Upper lobe of left lung (tissue), 4 donors: ENCODE data around the gene PEBP1.

Experiments used
- EP300 ChIP-seq, 4 donors: sonication (generic); formaldehyde crosslinking; IDR thresholded peaks; one replicate each; pipeline ENCODE4 v1.5.1; 2017; ENCODE audit warnings: antibody characterized with exemption in 4 of 4, control low read depth in 2 of 4
- POLR2A ChIP-seq, 4 donors: fragments of 450-650 bp; IDR thresholded peaks; one replicate each; pipeline ENCODE4 v1.5.1; 2016 to 2017; ENCODE audit warnings: antibody characterized with exemption in 4 of 4, mild to moderate bottlenecking in 2 of 4
- POLR2AphosphoS5 ChIP-seq, 2 donors: sonication (generic); formaldehyde crosslinking; IDR thresholded peaks; one replicate each; pipeline ENCODE4 v1.5.1; 2017; ENCODE audit warnings: antibody characterized with exemption in 2 of 2
- TF ChIP-seq, protein P1 (sequence below), 6 experiments: fragments of 450-650 bp in 4 of 6; fragments of 200-600 bp in 2 of 6; sonication (generic) in 2 of 6; IDR thresholded peaks; one replicate each; pipeline ENCODE4 v1.5.1; 2016 to 2019; ENCODE audit warnings: antibody characterized with exemption in 6 of 6

DNA sequence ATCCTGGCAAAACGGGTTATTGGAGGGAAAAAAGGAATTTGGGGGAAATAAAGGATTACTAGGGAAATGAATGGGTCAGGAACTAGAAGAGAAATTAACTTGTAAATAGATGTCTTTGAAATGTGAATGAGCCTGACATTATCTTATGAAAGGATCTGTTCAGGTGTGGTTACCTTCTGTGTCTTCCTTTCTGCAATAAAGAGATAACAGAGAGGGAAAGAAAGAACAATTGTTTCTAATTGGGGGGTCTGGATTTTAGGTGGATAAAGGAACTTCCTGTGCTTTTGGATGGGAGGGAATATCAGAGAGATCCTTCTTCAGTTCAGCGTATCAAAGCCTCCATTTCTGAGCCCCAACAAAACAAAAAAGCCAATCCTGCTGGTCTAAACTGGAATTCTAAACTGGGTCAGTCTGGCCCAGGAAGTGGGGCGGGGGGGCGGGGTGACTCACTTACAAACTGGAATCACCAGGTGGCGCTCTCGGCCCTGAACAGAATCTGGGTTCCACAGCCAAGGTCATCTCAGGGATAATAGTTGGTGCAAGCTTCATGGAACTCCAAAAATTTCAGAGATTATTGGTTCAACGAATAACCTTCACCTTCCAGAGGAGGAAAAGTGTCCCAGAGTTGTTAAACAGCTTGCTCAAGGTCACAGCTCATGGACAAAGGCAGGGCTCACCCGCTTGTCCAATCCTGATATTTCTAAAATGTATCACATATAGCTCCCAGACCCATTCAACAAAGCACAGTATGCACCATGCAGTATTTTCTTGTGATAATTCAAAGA is 15.2 kb upstream of the PEBP1 start:
- TF ChIP-seq, protein P1, sequence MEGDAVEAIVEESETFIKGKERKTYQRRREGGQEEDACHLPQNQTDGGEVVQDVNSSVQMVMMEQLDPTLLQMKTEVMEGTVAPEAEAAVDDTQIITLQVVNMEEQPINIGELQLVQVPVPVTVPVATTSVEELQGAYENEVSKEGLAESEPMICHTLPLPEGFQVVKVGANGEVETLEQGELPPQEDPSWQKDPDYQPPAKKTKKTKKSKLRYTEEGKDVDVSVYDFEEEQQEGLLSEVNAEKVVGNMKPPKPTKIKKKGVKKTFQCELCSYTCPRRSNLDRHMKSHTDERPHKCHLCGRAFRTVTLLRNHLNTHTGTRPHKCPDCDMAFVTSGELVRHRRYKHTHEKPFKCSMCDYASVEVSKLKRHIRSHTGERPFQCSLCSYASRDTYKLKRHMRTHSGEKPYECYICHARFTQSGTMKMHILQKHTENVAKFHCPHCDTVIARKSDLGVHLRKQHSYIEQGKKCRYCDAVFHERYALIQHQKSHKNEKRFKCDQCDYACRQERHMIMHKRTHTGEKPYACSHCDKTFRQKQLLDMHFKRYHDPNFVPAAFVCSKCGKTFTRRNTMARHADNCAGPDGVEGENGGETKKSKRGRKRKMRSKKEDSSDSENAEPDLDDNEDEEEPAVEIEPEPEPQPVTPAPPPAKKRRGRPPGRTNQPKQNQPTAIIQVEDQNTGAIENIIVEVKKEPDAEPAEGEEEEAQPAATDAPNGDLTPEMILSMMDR (IDR thresholded peaks at IDR 0.05) = peak in 4 of 6 experiments; percentile 15 to 83 (median 52)
- TF ChIP-seq EP300 (IDR thresholded peaks at IDR 0.05) (no peak), POLR2A (IDR thresholded peaks at IDR 0.05) (no peak), POLR2AphosphoS5 (IDR thresholded peaks at IDR 0.05) (no peak)
